Fibroblast of skin of left quadriceps (primary cell): Measurements from ENCODE around the gene FBXO34.
A peak's percentile ranks its signal among the peaks of the same experiment; 100 is the strongest.
"Not testable (repeated sequence)": the region's sequence is repeated elsewhere in the genome, so short reads cannot be mapped to it uniquely, and the experiment has no call there.

Source experiments
- DNase-seq, 2 experiments: peaks; one replicate each; pipeline ENCODE4 v3.0.0-alpha.2; 2013; ENCODE audit warnings: low read depth in 2 of 2

The FBXO34 gene

DNA sequence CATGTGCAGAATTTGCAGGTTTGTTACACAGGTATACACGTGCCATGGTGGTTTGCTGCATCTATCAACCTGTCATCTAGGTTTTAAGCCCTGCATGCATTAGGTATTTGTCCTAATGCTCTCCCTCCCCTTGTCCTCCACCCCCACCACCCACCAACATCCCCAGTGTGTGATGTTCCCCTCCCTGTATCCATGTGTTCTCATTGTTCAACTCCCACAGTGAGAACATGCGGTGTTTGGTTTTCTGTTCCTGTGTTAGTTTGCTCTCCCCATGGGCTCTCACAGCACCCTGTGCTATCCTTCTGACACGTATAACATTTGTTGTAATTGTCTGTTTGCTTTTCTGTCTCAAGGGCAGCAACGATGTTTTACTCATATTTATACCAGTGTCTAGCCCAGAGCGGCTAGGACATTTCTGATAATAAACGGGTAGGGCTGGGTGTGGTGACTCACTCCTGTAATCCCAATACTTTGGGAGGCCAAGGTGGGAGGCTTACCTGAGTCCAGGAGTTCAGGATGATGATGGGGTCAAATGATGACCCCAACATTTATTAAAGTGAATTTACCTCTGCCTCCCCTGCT lies 73.5 kb downstream of the FBXO34 start:
- not testable (repeated sequence) for DNase-seq

DNA sequence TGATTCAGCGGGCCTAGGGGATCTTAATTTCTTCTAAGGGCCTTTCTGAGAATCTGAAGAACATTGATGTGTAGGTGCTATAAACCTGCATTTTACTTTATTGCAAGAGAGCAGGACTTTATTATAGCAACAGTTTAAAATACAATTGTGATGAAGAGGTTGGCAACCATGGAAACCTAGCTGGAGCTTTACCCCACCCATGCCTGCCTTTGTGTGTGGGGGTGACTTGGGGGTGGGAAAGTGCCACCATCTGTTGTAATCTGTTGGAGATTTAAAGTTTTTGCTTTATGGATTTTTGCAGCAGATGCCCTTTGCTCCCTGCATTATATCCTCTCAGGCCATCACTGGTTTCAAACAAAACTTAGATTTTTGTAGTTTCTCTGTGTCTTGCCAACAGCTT lies 75.8 kb downstream of the FBXO34 start:
- DNase-seq = no peak

GRCh38 chr14:55347748-55348147 lies 76.5 kb downstream of the FBXO34 start:
- DNase-seq = no peak

DNA sequence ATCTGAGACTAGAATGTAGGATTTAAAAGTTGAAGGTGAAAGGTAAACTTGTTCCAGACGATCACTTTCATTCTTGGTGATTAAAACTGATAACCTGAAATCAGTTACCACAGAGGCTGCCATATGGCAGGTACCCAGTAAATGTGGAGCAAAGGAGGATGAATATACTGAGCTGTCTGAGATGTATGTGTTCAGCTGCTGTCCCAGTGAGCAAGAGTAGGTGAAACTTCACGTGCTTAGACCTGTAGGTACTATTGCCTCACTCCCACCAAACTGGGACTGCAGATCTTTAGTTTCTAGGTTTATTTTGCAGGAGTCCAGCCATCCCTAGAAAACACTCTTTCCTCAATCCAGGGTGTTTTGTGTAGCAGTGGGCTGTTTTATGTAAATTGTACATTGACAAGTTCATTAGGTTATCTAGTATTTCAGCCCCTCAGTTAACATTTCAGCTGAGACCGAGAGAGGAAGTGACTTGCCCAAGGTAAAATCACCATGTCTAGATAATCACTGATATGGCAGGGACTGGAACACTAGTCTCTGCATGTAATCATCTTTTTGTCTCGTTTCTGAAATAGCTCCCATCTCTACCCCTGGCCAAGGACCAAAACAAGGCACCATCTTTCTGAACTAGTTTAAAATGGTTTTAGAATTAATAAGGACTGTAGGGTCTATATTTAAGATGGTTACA lies 77.7 kb downstream of the FBXO34 start:
- no peak for DNase-seq

GRCh38 chr14:55349565-55349964 lies 78.3 kb downstream of the FBXO34 start:
- DNase-seq = no peak

- no peak for DNase-seq
Observed at GRCh38 chr14:55350461-55350860, 79.2 kb downstream of the FBXO34 start.

DNA sequence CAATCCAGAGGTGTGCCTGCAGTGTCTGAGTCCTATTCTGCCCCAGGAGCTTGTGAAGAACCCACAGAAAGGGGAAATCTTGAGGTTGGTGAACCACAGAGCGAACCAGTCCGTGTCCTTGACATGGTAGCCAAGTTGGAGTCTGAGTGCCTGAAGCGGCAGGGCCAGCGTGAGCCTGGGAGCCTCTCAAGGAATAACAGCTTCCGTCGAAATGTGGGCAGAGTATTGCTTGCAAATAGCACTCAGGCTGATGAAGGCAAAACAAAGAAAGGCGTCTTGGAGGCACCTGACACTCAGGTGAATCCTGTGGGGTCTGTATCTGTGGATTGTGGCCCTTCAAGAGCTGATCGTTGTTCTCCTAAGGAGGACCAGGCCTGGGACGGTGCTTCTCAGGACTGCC lies 79.9 kb downstream of the FBXO34 start:
- no peak for DNase-seq

GRCh38 chr14:55352201-55352600 lies 81.0 kb downstream of the FBXO34 start:
- DNase-seq = no peak

DNA sequence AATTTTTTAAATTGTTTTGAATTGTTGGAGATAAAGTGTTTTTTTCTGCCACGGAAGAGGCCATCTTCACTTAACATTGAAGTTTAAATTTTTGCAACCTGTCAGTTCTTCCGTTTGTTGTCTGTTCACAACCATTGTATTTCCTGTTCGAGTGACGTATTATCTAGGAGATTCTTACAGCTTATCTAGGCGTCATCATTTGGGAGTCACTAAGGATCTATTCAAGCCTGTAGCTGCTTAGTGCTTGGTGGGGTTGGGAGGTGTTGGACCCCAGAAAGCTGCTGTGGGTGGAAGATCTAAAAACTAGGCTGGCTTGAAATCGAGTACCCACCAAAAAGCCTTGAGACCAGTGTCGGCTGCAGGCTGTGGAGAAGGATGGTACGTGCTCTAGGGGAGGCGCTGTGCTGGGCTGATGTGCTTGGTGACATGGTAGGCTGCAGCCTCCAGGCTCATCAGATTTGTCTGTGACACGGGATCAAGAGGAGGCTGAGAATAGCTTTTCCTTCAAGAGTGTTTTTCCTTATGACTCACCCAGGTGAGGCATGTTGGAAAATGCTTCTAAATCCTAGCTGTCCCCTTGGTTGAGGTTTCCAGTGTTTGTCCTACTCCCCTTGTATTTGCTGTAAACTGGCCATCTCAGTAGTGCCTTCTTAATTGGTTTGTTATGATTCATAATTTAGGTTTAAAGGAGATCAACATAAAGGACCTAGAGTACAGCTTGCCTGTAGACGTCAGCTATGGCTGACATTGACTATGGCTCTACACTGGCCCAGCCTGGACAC lies 82.7 kb downstream of the FBXO34 start:
- no peak for DNase-seq

GRCh38 chr14:55354500-55354899 lies 83.3 kb downstream of the FBXO34 start:
- no peak for DNase-seq

- DNase-seq = no peak
Observed at GRCh38 chr14:55355922-55356321, 84.7 kb downstream of the FBXO34 start.

GRCh38 chr14:55356913-55357312 lies 85.7 kb downstream of the FBXO34 start:
- no peak for DNase-seq

DNA sequence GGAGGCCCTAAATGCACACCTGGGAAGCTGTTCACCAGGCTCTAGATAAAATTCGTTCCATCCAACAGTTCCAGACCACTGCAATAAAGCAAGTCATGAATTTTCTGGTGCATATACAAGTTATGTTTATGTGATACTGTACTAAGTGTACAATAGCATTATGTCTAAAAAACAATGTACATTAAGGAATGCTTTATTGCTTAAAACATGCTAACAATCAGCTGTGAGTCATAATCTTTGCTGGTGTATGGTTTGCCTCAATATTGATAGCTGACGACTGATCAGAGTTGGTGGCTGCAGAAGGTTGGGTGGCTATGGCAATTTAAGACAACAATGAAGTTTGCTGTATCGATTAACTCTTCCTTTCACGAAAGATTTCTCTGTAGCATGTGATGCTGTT lies 88.1 kb downstream of the FBXO34 start:
- DNase-seq = no peak

GRCh38 chr14:55361190-55361589 lies 90.0 kb downstream of the FBXO34 start:
- no peak for DNase-seq

GRCh38 chr14:55366271-55366670 lies 95.0 kb downstream of the FBXO34 start:
- peak; percentile 48 to 50 for DNase-seq

DNA sequence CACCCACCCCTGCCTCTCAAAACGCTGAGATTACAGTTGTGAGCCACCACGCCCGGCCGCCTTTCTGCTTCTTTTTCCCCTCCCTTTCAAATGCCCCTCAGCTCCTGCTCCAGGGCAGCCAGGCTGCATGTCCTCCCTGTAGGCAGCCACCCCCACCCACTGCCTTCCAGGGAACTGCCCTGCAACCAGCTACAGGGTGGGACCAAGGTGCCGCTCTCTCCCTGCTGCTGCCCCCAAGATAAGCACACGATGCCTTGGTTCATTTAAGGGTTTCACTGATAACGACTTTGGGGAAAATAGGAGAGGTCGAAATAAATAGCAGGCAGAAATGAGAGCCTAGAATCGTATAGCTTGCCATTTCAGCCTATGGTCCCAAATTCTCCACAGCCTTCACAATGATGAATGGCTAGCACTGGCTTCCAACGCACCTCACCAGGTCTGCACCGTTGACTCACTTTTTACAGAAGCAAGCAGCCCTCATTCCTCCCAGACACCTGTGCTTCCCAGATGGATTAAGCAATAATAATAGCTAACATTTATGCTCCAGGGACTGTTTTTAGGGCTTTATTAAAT lies 99.7 kb downstream of the FBXO34 start:
- no peak for DNase-seq

GRCh38 chr14:55372423-55372822 lies 101.2 kb downstream of the FBXO34 start:
- no peak for DNase-seq

GRCh38 chr14:55372825-55373224 lies 101.6 kb downstream of the FBXO34 start:
- no peak for DNase-seq

DNA sequence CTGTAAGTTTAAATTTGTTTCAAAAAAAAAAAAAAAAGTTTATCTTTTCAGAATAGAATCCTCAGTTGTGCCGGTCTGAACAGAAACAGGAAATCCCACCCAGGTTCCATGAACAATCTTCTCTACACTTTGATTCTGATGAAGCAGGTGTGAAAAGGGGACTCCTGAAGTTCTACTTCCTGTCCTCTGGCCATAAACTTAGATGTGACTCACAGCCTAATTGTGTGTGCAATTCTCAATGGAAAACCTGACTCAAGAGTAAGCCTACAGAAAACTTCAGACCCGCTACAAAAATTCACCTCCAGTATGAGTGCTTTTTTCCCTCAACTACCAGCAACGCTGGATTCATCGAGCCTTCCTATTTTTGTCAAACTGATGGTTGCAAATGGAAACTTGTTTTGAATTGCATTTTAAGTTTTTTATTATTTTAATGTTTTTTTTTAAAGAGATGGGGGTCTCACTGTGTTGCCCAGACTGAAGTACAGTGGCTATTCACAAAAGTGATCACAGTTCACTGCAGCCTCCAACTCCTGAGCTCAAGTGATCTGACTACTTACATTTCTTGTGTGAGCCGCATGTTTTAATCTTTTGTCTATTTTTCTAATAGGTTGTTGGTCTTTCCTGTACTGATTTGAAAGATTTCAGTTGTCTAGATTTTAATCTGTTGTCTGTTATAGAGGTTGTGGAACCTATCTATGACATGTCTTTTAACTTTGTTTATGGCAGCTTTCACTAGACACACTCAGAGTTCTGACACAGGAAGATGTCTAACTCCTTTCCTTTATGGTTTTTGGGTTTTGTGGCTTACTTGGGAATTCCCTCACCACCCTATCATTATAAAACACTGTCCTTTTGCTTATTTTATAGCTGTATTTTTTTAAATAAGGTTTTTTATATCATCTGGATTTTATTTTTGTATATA lies 102.8 kb downstream of the FBXO34 start:
- no peak for DNase-seq

GRCh38 chr14:55374771-55375170 lies 103.5 kb downstream of the FBXO34 start:
- DNase-seq = no peak

DNA sequence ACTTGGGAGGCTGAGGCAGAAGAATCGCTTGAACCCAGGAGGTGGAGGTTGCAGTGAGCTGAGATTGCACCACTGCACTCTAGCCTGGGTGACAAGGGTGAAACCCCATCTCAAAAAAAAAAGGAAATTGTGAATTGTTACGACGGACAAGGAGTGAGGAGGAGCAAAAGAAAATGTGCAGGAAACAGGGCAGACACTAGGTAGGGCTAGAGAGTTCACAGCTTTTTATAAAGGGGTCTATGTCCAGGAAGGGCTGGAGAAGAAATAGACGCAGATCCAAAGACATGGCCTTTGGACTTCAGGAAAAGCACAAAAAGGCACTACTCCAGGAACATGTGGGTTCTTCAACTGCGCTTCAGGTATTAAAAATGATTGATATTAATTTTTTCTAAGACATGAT lies 106.0 kb downstream of the FBXO34 start:
- no peak for DNase-seq

DNA sequence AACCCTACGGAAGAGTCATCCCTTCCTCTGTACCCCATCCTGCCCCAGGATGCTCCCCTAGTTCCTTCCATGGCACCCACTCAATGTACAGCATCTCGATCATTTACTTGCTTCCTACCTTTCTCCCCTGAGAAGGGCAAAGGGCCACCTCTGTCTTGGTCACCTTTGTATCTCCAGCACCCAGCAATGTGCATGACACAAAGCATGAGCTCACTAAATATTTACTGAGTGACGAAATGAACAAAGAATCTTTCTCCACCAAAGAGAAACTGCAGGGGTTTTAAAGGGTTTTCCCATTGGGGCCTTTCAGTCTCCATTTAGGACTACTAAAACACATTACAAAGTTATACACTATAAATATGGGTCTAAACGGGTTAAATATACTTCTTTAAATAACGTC lies 109.8 kb downstream of the FBXO34 start:
- DNase-seq = no peak
